Breast epithelium (tissue), 3 donors: ENCODE data around the gene APBA1.

ENCODE experiments used
- POLR2A ChIP-seq: fragments of 450-650 bp; IDR thresholded peaks from one replicate; pipeline ENCODE4 v1.6.1; 2016; ENCODE audit warnings: antibody characterized with exemption, mild to moderate bottlenecking, moderate library complexity
- POLR2AphosphoS5 ChIP-seq, 3 donors: sonication (generic); formaldehyde crosslinking; IDR thresholded peaks; one replicate each; pipeline ENCODE4 v1.6.1; 2017; ENCODE audit warnings: antibody characterized with exemption in 3 of 3
- TF ChIP-seq, protein P1 (sequence below), 3 donors: fragments of 450-650 bp; IDR thresholded peaks; one replicate each; pipeline ENCODE4 v1.5.1; 2016 to 2017; ENCODE audit warnings: antibody characterized with exemption in 3 of 3, mild to moderate bottlenecking in 3 of 3, moderate library complexity in 3 of 3

- TF ChIP-seq, protein P1, sequence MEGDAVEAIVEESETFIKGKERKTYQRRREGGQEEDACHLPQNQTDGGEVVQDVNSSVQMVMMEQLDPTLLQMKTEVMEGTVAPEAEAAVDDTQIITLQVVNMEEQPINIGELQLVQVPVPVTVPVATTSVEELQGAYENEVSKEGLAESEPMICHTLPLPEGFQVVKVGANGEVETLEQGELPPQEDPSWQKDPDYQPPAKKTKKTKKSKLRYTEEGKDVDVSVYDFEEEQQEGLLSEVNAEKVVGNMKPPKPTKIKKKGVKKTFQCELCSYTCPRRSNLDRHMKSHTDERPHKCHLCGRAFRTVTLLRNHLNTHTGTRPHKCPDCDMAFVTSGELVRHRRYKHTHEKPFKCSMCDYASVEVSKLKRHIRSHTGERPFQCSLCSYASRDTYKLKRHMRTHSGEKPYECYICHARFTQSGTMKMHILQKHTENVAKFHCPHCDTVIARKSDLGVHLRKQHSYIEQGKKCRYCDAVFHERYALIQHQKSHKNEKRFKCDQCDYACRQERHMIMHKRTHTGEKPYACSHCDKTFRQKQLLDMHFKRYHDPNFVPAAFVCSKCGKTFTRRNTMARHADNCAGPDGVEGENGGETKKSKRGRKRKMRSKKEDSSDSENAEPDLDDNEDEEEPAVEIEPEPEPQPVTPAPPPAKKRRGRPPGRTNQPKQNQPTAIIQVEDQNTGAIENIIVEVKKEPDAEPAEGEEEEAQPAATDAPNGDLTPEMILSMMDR (IDR thresholded peaks at IDR 0.05): no peak
- no peak for TF ChIP-seq POLR2A
- TF ChIP-seq POLR2AphosphoS5 (IDR thresholded peaks at IDR 0.05): no peak
Measured at GRCh38 chr9:69486498-69486897, 185.7 kb downstream of the APBA1 start.
